ENCODE measurements around the gene EIF3I.

Gene EIF3I

GRCh38 chr1:32269744-32270143 lies 47.5 kb downstream of the EIF3I start:
- no peaks in the 10 kb centered on the region for H3K27me3 ChIP-seq (replicated peaks; ENCODE audit: control insufficient read depth, insufficient read depth, low read length)
- H3K36me3 ChIP-seq (ENCODE audit: control insufficient read depth, insufficient read depth, low read length) = peaks cover 5% of the 10 kb centered on the region
- no peak for DNase-seq (ENCODE audit: extremely low read depth, insufficient read length)
- TF ChIP-seq CTCF (IDR thresholded peaks at IDR 0.05; ENCODE audit: insufficient read depth, low read length, poor library complexity, severe bottlenecking) = no peak
- no peak overlapping the region for H3K4me3 ChIP-seq (replicated peaks; ENCODE audit: low read depth, low read length)

- no peak overlapping the region for H3K4me3 ChIP-seq (replicated peaks; ENCODE audit: low read depth, low read length)
- H3K27me3 ChIP-seq (replicated peaks; ENCODE audit: control insufficient read depth, insufficient read depth, low read length) = no peaks in the 10 kb centered on the region
- no peak for TF ChIP-seq CTCF (IDR thresholded peaks at IDR 0.05; ENCODE audit: insufficient read depth, low read length, poor library complexity, severe bottlenecking)
- H3K36me3 ChIP-seq (ENCODE audit: control insufficient read depth, insufficient read depth, low read length) = peaks cover 8% of the 10 kb centered on the region
- DNase-seq (ENCODE audit: extremely low read depth, insufficient read length) = no peak
Observed at GRCh38 chr1:32272557-32273390, 50.6 kb downstream of the EIF3I start.

GRCh38 chr1:32273391-32274208 lies 51.4 kb downstream of the EIF3I start:
- TF ChIP-seq CTCF (IDR thresholded peaks at IDR 0.05; ENCODE audit: insufficient read depth, low read length, poor library complexity, severe bottlenecking) = no peak
- no peak for DNase-seq (ENCODE audit: extremely low read depth, insufficient read length)
- H3K27me3 ChIP-seq (replicated peaks; ENCODE audit: control insufficient read depth, insufficient read depth, low read length) = no peaks in the 10 kb centered on the region
- H3K4me3 ChIP-seq (replicated peaks; ENCODE audit: low read depth, low read length) = no peak overlapping the region
- peaks cover 8% of the 10 kb centered on the region for H3K36me3 ChIP-seq (ENCODE audit: control insufficient read depth, insufficient read depth, low read length)

GRCh38 chr1:32274646-32275340 lies 52.6 kb downstream of the EIF3I start:
- H3K4me3 ChIP-seq (replicated peaks; ENCODE audit: low read depth, low read length) = no peak overlapping the region
- peaks cover 16% of the 10 kb centered on the region for H3K36me3 ChIP-seq (ENCODE audit: control insufficient read depth, insufficient read depth, low read length)

GRCh38 chr1:32275424-32275823 lies 53.2 kb downstream of the EIF3I start:
- DNase-seq (ENCODE audit: extremely low read depth, insufficient read length) = no peak
- TF ChIP-seq CTCF (IDR thresholded peaks at IDR 0.05; ENCODE audit: insufficient read depth, low read length, poor library complexity, severe bottlenecking) = no peak
- Histone ChIP-seq H3K27me3 (replicated peaks; ENCODE audit: control insufficient read depth, insufficient read depth, low read length) (no peaks in the 10 kb centered on the region), H3K36me3 (ENCODE audit: control insufficient read depth, insufficient read depth, low read length) (peaks cover 19% of the 10 kb centered on the region), H3K4me3 (replicated peaks; ENCODE audit: low read depth, low read length) (no peak overlapping the region)

More at GRCh38 chr1:32274646-32275340, 52.6 kb downstream of the EIF3I start:
- DNase-seq (ENCODE audit: extremely low read depth, insufficient read length) = no peak
- no peak for TF ChIP-seq CTCF (IDR thresholded peaks at IDR 0.05; ENCODE audit: insufficient read depth, low read length, poor library complexity, severe bottlenecking)
- no peaks in the 10 kb centered on the region for H3K27me3 ChIP-seq (replicated peaks; ENCODE audit: control insufficient read depth, insufficient read depth, low read length)
